Testis (tissue), 2 donors: ENCODE results near the gene ESRRA.

Experiments used
- POLR2A ChIP-seq: fragments of 450-650 bp; IDR thresholded peaks from one replicate; pipeline ENCODE4 v1.6.1; 2017; ENCODE audit warnings: antibody characterized with exemption, mild to moderate bottlenecking, moderate library complexity
- TF ChIP-seq, protein P1 (sequence below), 3 experiments: fragments of 450-650 bp in 2 of 3; fragments of 200-600 bp in 1 of 3; sonication (generic) in 1 of 3; IDR thresholded peaks; one replicate each; pipeline ENCODE4 v1.5.1; 2016 to 2019; ENCODE audit warnings: antibody characterized with exemption in 3 of 3, mild to moderate bottlenecking in 2 of 3, moderate library complexity in 1 of 3

GRCh38 chr11:64290352-64291261 lies 14.7 kb upstream of the ESRRA start:
- no peak for TF ChIP-seq POLR2A
- TF ChIP-seq, protein P1, sequence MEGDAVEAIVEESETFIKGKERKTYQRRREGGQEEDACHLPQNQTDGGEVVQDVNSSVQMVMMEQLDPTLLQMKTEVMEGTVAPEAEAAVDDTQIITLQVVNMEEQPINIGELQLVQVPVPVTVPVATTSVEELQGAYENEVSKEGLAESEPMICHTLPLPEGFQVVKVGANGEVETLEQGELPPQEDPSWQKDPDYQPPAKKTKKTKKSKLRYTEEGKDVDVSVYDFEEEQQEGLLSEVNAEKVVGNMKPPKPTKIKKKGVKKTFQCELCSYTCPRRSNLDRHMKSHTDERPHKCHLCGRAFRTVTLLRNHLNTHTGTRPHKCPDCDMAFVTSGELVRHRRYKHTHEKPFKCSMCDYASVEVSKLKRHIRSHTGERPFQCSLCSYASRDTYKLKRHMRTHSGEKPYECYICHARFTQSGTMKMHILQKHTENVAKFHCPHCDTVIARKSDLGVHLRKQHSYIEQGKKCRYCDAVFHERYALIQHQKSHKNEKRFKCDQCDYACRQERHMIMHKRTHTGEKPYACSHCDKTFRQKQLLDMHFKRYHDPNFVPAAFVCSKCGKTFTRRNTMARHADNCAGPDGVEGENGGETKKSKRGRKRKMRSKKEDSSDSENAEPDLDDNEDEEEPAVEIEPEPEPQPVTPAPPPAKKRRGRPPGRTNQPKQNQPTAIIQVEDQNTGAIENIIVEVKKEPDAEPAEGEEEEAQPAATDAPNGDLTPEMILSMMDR (IDR thresholded peaks at IDR 0.05): no peak
